ENCODE data around the gene MAS1L.

DNA sequence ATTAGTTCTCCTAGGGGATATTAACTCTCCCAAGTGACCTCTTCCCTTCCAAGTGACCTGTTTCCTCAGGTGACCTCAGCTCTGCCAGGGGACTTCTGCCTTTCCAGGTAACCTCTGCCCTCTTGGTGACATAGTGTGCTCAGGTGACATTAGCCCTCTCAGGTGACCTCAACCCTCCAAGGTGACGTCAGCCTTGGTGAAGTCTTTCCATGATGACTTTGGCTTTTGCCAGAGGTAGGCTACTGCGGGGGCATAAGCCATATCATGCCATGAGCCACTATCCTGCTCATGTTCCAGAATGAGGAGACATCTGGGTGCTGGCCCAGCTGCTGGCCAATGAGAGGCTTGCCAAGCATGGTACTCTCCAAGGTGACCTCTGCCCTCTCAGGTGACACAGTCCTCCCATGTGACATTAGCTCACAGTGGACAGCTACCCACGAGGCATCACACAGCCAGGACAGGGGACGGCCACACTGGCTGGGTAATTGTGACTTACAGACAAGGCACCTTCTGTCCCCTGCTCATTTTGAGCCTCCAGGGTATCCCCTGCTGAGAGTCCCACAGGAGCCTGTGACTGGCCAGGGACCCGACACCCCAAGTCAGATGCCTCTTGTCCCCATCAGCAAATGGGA lies 40.7 kb upstream of the MAS1L start:
- TF ChIP-seq, protein P1, sequence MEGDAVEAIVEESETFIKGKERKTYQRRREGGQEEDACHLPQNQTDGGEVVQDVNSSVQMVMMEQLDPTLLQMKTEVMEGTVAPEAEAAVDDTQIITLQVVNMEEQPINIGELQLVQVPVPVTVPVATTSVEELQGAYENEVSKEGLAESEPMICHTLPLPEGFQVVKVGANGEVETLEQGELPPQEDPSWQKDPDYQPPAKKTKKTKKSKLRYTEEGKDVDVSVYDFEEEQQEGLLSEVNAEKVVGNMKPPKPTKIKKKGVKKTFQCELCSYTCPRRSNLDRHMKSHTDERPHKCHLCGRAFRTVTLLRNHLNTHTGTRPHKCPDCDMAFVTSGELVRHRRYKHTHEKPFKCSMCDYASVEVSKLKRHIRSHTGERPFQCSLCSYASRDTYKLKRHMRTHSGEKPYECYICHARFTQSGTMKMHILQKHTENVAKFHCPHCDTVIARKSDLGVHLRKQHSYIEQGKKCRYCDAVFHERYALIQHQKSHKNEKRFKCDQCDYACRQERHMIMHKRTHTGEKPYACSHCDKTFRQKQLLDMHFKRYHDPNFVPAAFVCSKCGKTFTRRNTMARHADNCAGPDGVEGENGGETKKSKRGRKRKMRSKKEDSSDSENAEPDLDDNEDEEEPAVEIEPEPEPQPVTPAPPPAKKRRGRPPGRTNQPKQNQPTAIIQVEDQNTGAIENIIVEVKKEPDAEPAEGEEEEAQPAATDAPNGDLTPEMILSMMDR (IDR thresholded peaks at IDR 0.05; ENCODE audit: insufficient read depth, low read length, poor library complexity, severe bottlenecking) = no peak
- no peak for TF ChIP-seq EZH2phosphoT487 (conservative IDR thresholded peaks at IDR 0.05; ENCODE audit: low read length)
